GM03348 (cell line): Measurements from ENCODE around the gene STAC3.

Experiments used
- DNase-seq: peaks from one replicate; pipeline ENCODE4 v3.0.0; 2012; ENCODE audit warnings: low spot score

STAC3 gene

GRCh38 chr12:57222286-57223190 lies 28.4 kb downstream of the STAC3 start:
- DNase-seq, result no peak

- no peak for DNase-seq
Observed at GRCh38 chr12:57221169-57221917, 29.6 kb downstream of the STAC3 start.

GRCh38 chr12:57220770-57221168 lies 30.2 kb downstream of the STAC3 start:
- no peak for DNase-seq

DNA sequence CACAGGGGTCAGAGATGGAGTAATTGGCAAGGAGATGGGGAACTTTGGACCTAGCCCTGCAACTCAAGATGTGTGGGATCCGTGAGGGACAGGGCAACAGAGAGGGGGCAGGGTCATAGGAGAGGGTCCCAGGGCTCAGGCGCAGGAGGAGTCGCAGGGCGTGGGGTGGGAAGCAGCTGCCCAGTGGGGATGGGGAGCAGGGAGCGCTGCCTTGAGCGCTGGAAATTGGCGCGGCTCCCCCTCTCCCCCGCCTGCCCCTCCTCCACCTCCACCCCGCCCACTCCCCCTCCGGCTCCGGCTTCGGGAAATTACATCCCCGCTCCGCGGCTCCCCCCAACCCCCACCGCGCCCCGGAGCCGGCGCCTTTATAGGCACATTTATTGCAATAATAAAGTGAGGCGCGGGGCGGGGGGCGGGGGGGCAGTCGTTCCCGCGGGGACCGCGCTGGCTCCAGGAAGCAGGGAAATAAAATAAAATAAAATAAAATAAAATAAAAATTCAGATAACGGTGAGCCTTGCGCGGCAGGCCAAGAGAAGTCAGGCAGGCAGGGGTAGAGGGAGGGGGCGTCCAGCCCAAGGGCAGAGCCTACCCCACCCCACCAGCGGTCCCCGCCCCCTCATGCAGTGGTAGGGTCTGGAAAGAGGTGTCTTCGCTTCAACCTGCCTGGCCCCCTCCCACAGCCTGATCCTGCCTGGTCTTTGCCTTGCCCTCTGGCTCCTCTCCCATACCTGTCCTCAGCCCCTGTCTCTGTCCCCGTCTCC lies 30.8 kb downstream of the STAC3 start:
- no peak for DNase-seq

GRCh38 chr12:57219205-57219992 lies 31.6 kb downstream of the STAC3 start:
- no peak for DNase-seq

GRCh38 chr12:57218030-57218853 lies 32.7 kb downstream of the STAC3 start:
- no peak for DNase-seq

GRCh38 chr12:57216921-57217879 lies 33.8 kb downstream of the STAC3 start:
- DNase-seq, result no peak

GRCh38 chr12:57216014-57216911 lies 34.7 kb downstream of the STAC3 start, which contains the start of gene NXPH4:
Gene NXPH4 (plus strand): TSS chr12:57216794. CDS start chr12:57216970, 176 bp downstream.
- peak; percentile 85 for DNase-seq

DNA sequence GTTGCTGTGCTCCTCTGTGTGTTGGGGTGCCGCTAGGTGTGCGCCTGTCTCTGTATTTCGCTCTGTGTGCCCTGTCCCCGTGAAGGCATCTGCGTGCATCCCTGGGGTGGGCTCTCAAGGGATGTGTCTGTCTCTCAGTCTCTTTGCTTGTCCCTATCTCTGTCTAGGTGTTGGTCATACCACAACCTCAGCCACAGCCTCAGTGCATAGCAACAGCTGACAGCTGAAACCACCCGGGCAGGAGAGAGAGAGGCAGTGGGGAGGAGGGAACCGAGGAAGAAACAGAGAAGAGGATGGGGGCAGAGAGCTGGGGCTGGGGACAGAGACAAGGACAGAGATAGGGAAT lies 35.3 kb downstream of the STAC3 start:
- peak; percentile 54 for DNase-seq

DNA sequence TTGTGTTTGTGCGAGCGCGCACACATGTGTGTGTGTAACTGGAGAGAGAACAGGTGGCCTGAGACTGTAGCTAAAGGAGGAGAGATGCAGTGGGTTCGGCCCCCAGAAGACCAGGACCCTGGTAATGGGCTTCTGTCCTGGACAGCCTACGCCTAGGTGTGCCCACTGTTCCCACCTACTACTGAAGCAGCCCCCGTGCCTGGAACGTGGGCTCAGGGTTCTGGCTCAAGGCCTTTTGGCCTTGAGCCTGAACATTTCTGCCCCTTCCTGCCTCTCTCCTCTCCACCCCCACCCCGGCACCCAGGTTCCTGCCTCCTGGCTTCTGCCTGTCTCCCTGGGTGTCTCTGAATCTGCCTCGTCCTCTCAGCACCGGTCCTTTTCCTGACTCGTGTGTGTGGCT lies 35.9 kb downstream of the STAC3 start:
- no peak for DNase-seq

- DNase-seq, result peak; percentile 69
Observed at GRCh38 chr12:57214398-57214781, 36.6 kb downstream of the STAC3 start.

DNA sequence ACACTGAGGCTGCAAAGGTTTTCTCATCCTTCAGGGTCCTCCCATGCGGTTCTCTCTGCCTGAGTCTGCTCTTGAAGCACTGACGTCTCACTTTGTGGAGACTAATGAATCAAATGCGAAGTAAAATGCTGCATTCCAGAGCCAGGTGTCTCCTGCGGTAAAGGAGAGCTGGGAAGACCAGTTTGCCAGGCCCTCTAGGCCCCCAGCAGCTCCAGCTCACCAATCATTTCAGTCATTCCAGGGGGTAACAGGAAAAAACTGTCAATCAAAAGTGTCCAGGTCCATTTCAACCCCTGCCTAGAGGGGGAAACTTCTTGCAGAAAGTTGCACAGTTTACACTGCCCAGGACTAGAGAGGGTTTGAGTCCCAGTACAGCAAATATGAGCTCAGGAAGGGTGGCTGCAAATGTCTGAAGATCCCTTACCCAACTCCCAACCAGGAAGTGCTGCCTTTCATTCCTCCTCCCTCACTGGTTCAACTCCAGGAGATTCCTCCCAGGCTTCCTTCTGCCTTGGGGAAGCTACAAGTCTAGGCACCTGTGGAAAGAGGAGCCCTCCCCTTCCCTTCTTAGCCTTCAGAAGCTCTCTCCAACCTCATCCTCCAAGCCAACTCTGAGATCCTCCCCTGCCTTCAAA lies 37.1 kb downstream of the STAC3 start:
- DNase-seq, result no peak

DNA sequence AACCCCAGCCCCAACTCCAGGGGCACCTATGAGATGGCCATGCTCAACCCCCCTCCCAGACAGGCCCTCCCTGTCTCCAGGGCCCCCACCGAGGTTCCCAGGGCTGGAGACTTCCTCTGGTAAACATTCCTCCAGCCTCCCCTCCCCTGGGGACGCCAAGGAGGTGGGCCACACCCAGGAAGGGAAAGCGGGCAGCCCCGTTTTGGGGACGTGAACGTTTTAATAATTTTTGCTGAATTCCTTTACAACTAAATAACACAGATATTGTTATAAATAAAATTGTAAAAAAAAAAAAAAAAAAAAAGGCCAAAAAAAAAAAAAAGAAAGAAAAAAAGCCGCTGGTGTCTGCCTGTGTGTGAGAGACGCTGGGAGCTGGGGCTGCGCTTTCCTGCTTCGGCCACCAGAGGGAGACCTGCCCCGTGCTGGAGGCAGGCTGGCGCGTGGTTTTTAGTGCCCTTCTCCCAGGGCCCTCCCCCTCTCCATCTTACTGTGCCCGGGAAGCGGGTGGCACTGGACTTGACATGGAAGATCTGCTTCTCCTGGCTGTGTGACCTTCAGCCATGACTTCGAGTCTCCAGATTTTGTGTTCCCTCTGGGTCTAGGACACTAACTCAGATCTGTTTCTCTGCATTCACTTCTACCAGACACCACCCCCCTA lies 37.8 kb downstream of the STAC3 start:
- peak; percentile 94 for DNase-seq

- DNase-seq, result no peak
Observed at GRCh38 chr12:57212701-57213057, 38.3 kb downstream of the STAC3 start.

- no peak for DNase-seq
Observed at GRCh38 chr12:57211791-57212700, 38.9 kb downstream of the STAC3 start.

DNA sequence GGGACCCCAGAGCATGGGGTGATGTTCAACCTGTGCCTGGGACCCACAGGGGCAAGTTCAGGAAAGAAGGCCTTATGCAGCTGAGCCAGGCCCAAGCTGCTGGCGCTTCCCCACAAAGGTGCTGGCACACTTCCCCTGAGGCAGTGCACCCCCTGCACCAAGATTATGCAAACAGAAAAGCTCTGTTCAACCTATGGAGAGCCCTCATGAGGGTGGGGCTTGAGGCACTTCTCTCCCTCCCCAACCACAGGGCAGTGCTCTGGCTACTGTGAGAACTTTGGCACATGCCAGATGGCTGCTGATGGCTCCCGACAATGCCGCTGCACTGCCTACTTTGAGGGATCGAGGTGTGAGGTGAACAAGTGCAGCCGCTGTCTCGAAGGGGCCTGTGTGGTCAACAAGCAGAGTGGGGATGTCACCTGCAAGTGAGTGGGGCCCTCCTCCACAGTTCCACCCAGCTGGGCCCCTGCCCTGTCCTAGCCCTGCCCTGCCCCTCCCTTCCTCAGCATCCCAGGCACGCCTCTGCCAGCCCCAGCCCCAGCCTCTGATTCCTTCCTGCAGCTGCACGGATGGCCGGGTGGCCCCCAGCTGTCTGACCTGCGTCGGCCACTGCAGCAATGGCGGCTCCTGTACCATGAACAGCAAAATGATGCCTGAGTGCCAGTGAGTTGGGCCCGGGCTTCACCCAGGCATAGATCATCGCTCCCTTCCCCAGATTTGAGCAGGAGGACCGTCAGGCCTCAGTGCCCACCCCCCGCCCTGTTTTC lies 39.9 kb downstream of the STAC3 start:
- DNase-seq, result no peak
